ENCODE results near the gene ONECUT1.
A peak's percentile ranks its signal among the peaks of the same experiment; 100 is the strongest.

ONECUT1 gene

DNA sequence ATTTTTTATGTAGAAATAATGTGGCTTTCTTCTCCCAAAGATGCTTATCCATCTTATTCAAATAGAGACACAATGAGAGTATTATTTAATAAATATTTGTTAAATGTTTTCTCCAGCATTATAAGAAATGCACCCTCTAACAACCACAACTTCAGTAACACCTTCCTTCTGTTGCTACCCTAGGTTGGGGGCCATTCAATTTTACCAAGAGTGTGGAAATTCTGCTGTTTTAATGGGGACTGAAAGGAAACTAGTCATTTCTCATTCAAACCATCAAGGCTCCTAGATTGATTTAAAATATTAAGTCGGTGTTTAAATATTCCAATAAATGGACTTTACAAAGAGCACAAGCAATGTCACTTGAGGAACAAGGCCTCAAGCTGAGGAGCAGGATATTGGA, 7.6 kb downstream of the ONECUT1 start:
- DNase-seq (ENCODE audit: low spot score) = no peak

DNA sequence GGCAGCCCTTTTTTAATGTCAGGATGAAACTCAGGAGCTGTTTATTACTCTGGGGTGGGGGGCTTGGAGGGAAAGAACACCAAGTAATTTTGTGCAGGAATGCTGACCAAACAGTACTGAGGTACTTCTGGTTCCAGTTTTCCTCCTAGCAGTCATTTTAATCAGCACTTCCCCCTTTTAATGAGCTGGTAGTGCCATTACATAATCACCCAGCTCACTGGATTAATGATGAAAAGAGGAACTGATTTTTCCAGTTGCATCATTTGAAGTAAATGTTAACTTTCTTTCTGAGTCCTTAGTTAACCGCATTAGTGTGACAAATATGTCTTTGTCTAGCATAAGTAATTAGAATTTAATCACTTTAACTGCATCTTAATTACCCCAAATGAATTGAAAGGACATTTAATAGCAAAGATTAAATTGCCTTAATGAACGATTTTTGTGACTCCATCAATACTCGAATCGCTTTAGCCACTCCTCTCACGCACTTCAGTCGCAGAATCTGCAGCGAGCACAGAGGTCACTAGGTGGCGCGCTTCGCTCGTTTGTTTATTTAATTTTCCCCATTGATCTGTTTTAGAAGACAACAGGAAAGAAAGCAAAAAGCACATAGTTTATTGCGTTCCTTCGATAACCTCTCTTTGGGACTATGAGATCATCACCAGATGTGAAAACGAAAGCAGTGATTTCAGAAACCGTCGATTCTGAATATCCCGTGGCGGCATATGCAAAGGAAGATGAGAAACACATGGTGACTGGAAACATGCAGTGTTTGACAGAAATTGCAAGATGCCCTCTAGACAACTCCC, 9.8 kb downstream of the ONECUT1 start:
- DNase-seq (ENCODE audit: low spot score) = peak; percentile 39

DNA sequence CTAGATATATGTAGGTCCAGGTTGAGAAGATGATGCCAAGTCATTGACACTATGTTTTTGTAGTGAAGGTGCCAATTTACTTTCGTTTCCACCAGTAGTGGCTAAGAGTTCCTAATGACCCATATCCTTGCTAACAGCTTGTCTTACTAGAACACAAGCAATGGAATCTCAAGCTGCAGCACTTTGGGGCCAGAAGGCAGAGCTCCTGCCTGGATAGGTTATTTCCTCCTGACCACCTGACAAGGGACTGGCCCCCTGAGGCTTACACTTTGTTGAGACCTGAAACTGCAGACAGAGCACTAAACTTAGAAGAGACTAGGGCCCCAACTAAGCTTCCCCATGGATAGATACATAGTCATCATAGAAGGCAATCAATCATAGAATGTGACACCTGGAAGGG, 11.7 kb downstream of the ONECUT1 start:
- no peak for DNase-seq (ENCODE audit: low spot score)

DNA sequence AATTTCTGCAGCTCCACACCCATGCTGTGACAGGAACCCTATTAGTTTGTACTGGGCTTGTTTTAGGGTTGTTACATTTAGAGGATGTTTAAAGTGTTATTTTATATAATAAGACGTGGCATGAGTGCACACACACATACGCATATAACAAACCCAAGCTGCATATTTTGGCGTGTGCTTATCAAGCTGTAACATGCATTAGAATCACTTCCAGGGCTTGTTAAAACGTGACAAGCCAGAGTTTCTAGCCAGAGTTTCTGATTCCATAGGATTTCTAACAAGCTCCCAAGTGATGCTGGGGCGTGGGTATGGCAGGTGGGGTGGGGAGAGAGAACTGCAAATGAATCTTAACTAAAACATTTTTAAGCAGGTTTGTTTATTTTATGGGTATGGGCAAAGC, 17.4 kb downstream of the ONECUT1 start:
- no peak for DNase-seq (ENCODE audit: low spot score)

DNA sequence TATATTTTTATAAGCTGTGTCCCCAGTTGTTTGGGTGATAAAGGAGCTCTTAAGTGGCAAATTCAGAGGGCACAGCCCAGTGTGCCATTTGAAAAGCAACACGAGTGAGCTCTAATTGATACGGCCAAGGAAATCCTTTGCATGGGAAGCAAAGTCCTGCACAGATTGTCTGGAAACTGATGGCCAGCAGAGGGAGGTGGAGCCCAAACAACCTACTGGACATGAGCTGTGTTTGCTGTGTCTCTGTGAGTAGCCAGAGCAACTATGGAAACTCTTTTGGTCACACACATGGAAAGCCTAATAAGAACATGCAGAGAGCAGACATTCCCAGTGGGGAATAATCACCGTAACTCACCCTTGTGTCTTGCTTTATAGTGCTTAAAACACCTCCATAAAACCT, 24.4 kb downstream of the ONECUT1 start:
- peak; percentile 12 for DNase-seq (ENCODE audit: low spot score)

DNA sequence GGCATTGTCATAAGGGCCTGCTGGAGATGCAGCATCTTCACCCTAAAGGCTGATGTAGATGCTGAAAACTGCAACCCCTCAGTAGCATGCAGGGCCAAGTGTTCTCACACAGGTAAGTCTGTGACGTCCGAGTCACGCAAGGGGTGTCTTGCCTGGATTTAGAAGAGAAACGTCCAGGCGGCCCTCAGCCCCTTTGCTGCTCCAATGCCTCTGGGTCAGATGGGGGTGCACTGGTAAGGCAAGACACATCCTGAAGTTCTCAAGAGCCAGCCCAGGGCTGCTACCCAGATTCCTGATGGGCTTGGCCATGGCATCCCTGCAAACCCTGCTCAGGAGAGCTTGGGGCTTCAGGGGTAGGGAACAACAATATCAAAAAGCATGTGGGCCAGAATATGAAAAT, 25.4 kb downstream of the ONECUT1 start:
- DNase-seq (ENCODE audit: low spot score) = no peak

DNA sequence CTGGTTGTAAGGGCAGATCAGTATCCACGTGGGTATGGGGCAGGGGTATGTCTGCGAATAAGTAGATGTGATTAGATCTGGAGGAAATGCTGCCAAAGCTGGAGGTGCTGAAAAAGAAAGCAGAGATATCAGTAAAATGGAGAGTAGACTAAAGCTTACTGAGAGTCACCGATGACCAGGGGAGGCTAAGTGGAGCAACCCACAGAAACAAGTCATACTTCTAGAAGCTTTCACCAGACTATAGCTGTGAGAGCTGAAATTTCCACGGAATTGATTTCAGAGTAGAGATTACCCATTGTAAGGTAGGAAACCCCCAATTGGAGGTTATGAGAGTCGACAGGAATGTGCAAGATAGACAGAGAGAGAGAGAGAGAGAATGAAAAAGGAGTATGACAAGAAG, 27.5 kb downstream of the ONECUT1 start:
- DNase-seq (ENCODE audit: low spot score) = no peak

DNA sequence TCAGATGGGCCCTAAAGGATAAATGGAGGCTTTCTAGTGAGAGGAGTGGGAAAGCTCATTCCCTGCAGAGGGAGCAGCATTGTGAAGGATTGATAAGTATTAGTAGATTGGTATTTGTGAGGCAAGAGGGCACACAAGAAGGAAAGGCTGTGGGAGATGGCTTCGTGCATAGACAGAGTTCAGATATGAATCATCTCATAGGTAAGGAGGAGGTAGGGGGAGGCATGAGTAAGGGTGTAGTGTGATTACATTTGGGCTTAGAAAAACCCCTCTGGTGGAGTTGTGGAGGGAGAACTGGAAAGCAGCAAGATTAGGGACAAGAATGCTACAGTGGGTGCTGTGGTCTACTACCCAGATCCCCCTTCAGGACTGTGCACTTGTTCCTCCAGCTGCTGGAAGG, 29.6 kb downstream of the ONECUT1 start:
- no peak for DNase-seq (ENCODE audit: low spot score)

DNA sequence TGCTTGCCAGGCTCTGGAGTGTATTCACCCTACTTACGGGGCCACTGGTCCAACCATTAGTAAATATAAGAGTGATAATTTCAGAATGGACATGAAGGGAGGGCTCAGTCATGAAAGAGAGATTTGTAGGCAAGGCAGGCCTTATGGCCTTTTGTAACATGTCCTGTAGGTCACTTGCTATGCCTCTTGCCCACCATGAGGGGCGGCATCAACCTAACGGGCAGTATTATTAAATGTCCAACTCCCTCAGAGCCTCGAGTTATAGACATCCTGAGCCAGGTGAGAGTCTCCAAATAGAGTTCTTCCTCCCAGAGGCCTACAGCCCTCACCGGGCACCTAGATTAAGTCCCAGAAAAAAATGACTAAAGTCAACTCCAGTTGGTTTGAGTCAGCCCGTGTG, 30.2 kb downstream of the ONECUT1 start:
- DNase-seq (ENCODE audit: low spot score) = no peak

DNA sequence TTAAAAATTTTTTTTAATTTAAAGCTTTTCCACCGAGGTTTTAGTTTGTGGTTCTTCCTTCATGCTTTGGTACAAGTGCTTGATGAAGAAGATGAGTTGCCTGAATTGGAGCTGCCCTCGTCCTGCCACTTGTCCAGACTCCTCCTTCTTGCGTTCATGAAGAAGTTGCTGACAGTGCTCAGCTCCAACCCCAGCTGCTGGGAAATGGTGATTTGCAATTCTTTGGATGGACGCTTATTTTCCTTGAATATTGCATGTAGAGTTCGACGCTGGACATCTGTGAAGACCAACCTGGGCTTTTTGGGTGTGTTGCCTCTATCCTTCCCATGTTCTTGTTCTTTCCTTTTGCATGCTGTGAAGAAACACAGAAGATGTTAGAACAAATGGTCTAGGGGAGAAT, 32.6 kb downstream of the ONECUT1 start:
- no peak for DNase-seq (ENCODE audit: low spot score)

DNA sequence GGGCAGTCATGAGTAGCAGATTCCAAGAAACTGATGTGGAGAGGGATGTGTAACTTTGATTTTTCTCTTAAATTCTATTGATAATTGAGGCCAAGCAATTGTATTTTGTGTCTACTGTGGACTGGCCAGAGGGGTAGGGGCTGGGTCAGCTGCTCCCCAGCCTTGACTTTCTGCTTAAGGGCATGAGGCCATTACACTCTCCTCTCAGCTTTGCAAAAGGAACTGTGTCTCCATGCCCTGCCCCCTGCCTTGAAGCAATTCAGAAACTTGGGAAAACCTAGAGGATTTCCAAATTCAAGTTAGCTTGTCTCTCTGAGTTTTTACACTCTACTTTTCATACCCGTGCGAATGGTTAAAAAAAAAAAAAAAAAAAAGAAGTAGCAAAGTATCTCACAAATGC, 38.6 kb downstream of the ONECUT1 start:
- no peak for DNase-seq (ENCODE audit: low spot score)

DNA sequence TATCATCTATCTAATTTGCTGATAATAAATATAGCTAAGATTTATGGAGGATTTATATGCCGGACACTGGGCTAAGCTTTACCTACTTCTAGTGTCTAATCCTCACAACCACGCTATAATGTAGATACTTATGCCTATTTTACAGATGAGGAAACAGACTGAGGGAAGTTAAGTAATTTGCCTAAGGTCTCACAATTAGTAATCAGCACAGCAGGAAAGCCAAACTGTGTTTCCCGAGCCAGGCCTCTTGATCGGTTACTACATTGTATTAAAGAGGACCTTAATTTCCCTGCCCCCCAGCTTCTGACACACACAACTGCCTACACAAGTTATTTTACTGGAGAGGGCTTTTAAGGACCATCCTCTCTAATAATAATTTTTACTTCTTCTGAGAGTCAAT, 40.9 kb downstream of the ONECUT1 start:
- DNase-seq (ENCODE audit: low spot score) = no peak

DNA sequence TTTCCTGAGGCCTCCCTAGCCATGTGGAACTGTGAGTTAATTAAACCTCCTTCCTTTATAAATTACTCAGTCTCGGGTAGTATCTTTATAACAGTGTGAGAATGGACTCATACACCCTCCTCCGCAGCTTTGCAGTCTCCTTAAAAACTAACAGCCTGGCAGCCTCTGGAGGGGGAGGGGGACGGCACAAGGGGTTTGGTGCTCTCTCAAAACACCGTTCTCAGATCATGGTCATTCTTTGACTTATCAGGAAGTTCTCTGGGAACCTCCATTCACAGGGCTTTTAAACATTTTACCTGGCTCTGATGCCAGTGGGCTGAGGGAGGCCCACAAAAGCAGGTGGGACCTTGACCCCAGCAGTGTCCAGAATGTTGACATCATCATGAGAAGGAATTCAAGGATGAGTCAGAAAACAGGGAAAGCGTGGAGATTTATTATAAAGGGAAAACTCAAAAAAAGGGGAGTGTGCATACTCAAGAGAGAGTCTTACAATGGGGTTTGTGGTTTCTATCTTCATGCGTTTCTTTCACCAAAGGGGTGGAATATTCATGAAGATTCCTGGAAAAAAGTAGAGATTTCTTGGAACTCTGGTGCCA, 43.9 kb downstream of the ONECUT1 start:
- no peak for DNase-seq (ENCODE audit: low spot score)

DNA sequence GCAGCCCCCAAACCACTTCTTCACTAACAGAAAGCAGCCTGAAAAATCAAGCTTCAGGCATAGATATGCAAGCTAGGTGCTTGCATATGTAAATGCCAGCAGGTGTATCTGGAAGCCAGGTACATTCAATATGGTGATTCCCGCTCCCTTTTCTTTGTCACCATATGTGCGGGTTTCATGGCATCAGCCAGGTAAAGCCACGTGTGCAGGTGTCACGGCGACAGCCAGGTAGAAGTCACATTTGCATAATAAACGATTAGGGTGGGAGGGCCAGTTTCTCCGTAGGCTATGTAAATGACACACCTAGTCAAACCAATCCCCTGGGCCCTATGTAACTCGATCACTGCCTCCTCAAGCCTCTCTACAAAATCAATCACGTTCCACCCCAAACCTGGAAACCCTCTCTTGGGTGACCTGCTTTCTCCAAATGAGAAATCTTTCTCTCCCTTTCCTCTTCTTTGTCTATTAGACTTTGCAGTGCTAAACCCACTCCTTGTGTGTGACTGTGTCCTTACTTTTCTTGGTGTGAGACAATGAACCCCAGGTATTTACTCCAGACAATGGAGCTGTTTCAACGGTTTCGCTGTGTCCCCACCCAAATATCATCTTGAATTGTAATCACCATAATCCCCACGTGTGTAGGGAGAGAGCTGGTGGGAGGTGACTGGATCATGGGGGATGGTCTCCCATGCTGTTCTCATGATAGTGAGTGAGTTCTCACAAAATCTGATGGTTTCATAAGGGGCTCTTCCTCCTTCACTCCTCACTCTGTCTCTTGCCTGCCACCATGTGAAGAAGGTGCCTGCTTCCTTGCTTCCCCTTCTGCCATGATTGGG, 44.6 kb downstream of the ONECUT1 start:
- DNase-seq (ENCODE audit: low spot score) = no peak

DNA sequence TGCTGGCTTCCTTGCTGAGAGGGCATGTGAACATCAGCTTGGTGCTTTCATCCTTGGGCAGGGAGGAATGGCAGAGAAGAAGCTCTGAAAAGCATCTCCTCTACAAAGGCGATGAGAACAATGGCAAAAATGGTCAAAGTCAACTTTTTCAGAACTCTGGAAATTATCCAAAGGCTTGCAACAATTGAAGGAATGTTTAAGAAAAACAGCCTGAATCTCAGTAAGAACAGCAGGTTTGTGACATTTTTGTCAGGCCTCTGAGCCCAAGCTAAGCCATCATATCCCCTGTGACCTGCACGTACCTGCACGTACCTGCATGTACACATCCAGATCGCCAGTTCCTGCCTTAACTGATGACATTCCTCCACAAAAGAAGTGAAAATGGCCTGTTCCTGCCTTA, 51.8 kb downstream of the ONECUT1 start:
- no peak for DNase-seq (ENCODE audit: low spot score)

DNA sequence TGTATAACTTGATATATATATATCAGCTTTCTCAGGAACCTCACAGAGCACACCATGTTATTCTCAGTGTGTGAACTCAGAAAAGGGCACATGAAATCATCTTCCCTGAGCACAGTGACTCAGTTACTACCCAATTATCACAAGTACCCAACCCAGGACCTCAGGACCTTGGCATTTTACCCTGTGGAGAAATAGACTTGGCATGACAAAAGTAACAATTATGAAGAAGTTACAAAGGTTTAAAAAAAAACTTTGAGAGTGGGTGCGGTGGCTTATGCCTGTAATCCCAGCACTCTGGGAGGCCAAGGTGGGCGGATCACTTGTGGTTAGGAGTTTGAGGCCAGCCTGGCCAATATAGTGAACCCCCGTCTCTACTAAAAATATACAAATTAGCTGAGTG, 52.4 kb downstream of the ONECUT1 start:
- no peak for DNase-seq (ENCODE audit: low spot score)

DNA sequence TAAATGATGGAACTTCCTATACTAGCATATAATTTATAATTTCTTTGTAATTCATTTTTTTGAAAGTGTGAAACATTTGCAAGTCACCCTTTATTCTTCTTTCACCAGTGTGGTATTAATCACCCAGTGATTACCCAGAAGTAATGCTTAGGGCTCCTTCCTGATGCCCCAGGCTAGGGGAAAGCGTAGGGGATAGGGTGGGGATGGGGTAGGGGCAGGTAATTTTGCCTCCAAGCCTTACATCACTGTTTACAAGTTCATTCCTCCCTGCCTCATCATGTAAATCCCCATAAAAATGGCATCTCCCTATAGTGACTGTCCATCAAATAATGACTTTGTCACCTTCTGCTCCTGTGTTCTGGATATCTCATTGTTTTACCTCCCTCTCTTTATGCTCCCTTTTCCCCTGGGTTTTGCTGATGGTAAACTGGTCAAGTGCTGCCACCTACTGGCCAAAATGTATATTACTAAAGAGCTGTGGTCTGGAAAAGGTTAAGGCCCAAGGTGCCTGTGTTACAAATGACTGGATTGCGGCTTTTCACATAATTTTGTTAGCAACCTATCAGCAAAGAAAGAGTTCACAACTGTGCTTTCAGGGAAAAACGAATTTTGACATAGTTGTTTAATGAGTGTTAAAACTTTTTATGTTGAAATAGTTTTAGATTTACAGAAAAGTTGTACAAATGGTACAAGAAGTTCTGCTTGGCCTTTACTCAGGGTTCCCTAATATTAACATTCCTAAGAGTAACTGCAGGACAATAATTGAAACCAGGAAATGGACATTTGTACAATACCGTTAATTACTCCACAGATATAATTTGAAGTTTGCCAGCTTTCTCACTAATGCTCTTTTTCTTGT, 54.7 kb downstream of the ONECUT1 start:
- peak; percentile 70 for DNase-seq (ENCODE audit: low spot score)

DNA sequence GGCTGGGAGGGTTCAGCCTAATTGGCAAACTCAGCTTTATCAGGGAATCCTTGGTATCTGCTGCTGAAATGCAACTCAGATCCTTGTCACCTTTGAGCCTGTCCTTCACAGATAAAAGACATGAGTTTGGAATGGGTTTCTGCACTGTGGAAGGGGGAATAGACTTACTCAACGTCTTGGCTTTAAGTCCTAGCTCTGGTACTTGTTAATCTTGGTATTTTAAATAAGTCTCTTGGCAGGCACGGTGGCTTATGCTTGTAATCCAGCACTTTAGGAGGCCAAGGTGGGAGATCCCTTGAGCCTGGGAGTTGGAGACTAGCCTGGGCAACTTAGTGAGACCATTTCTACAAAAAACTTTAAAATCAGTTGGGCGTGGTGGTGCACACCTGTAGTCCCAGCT, 55.8 kb downstream of the ONECUT1 start:
- no peak for DNase-seq (ENCODE audit: low spot score)

DNA sequence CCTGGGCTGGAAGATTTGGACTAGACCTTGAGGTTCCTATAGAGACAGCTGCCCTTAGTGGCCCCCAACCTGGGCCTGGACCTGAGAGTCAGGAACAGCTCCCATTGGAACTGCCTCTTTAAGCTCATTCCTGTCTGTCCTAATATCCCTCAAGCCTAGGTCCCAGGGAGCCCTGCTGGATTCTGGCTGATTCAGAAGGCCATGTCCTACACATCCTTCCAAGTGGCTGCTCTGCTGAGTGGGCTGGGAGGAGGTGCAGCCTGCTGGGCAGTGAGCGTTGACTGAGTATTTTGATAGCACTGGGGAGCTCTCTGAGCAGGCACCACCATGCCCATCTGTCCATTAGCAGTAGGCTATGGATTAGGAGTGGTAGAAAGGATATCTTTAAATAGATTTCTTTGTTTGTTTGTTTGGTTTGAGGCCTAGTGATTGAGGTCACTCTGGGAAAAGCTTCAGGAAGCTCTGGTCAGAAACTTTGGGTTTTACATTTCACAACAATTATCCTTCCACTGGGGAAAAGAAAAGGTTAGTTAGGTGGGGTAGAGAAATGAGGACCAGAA, 56.4 kb downstream of the ONECUT1 start:
- DNase-seq (ENCODE audit: low spot score) = no peak

DNA sequence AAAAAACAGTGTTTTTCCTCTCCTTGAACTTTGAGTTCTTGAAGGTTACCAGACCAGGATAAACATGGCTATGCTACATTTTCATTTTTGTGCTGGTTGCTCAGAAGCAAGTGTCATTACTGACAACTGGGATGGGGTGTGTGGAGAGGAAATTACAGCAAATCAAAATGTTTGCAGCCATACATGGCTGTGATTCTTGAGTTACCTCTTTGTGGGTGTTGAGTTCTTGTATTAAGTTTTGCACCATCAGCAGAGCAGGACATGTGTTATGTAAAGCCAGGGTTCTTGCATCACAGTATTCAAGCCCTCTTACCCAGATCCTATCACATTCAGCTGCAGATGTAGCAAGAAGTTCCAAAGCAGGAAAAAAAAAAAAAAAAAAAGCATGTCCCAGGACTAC, 57.0 kb downstream of the ONECUT1 start:
- no peak for DNase-seq (ENCODE audit: low spot score)

DNA sequence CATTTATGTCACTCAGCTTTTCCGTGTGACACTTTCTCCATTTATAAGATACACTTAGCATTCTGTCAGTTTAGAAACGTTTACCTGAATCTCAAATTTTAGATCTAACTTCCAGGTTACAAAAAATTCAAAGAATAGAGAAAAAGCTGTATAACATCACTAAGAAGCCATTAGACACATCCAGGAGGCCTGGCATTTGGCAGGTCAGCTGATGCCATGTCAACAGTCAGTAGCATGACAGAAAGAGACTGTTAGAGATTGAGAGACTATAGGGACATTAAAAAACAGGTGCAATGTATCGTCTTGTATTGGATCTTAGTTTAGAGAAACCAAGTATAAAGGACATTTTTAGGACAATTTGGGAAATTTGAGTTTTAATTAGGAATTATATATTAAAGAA, 57.6 kb downstream of the ONECUT1 start:
- no peak for DNase-seq (ENCODE audit: low spot score)

Measured in SW480 (cell line).